GM12874 (cell line): ENCODE measurements around the gene ABHD12B.

ENCODE experiments used
- CTCF ChIP-seq: IDR thresholded peaks from 2 replicates; pipeline ENCODE4 v1.5.1; 2011; ENCODE audit warnings: low read depth, mild to moderate bottlenecking, control low read depth, low read length, moderate library complexity; ENCODE audit not compliant: insufficient read depth

The ABHD12B gene

GRCh38 chr14:50828721-50829488 is 42.9 kb upstream of the ABHD12B start:
- no peak for TF ChIP-seq CTCF

DNA sequence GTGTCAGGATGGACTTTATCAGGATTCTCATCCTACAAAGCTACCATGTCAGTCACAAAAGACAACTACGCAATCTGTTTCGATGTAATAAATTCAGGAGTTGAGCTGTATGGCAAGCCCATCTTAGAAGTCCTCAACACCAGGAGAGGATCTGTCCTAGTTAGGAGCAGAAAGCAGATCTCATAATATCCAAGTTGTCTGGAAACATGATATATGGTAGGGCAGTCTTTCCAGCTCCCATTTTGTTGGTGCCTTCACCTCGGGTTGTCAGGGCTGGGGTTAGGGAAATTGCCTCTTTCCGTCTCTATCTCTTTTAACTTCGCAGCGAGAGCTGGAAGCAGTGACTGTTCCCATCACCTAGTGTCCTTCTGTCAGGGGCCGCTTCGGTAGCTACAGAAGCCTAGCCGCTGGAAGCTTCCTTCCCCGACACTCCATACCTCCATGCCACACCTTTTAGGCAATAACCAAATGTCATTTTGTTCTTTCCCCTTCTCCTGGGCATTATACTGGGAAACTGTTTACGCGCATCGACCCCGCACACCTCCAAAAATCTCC is 42.3 kb upstream of the ABHD12B start:
- TF ChIP-seq CTCF: no peak

DNA sequence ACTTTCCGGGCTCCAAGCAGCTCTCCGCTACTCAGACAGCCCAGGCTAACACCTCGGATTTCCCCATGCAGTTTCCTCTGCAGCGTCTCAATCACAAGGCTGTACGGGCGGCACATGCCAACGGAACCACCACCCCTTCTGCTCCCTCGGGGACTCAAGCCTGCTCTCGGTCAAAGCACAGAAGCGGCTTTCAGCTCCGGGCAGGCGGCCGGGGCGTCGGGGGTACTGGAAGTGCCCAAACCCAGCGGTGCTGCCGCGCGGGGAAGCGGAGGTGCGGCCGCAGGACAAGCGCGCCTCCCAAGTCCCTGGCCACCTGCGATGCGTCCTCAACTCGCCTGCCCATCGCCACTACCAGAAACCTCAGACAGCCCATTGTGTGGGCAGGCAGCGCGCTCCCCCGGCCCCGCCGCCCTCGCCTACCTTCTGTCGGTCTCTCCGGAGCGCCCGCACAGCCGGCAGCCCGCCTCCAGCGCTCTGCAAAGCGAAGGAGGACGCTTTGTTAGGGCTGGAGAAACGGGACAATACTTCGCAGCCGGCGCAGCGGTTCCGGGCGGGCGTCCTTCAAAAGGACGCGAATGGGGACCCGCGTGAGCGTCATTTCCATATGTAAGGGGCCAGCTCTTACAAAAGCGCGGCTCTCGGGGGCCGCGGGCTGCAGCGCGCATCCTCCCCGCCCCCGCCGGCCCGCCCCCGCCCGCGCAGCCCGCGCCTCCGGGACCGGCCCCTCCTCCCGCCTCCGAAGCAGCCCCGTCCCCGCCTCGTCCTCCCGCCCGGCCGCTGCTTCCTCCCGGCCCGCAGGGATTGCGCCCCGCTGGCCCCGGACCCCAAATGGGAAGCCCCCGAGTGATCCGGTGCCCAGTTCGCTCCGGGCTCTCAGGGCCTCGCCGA is 41.6 kb upstream of the ABHD12B start:
- no peak for TF ChIP-seq CTCF

- no peak for TF ChIP-seq CTCF
These were observed 40.7 kb upstream of the ABHD12B start, which contains the start of gene NIN for GRCh38 chr14:50830932-50831725. Gene NIN, minus strand, starts transcription at chr14:50831162. Its CDS starts 9,106 bp downstream, at chr14:50822056.

- no peak for TF ChIP-seq CTCF
These were observed 40.1 kb upstream of the ABHD12B start for GRCh38 chr14:50831726-50832168.

DNA sequence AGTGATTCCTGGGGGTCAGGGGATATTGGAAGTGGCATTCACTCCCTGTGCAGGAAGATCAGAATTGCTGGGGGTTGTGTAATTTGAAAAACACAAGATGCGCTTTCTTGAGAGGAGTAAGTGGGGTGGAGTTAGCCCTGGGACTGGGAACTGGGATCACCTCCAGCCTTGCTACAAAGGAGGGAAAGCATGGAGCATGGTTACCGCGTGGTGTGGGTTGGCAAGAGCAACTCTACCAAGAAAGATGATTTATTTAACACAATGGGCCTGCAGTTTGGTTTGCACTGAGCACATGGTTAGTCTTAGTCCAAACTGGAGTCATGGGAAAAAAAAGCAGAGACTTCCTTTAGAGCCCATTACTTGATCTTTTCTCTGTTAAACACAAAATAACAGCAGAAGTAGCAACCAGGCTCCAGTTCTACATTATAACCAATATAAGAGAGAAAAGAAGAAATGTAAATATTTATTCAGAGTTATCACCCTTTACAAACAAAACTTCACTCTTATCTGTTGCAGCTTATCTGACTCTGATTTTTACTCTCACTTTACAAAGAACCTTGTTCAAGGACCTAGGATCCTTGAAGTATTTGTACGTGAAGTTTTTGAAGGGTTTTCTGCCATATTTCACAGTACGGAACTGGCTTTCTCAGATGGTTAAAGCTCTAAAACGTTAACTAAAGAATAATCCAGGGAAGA is 38.8 kb upstream of the ABHD12B start:
- TF ChIP-seq CTCF: no peak
